Keratinocyte (primary cell): ENCODE measurements around the gene ECHS1. TPM values are rescaled to one million over a fixed set of nuclear protein-coding genes. Genes with fewer than 3 reads are reported as not detected.
"Not testable (repeated sequence)": the region's sequence is repeated elsewhere in the genome, so short reads cannot be mapped to it uniquely, and the experiment has no call there.

ENCODE experiments used
- DNase-seq: peaks from one replicate; pipeline ENCODE4 v3.0.0-alpha.2; 2011; ENCODE audit warnings: low read depth, missing footprints, low spot score
- FAIRE-seq: peaks from 2 replicates; lab custom pipeline; 2011; peaks lifted over from hg19 to GRCh38; lab: Jason Lieb, UNC
- H2AFZ ChIP-seq: 2 replicates; pipeline ENCODE4 v1.6.0; 2012; ENCODE audit warnings: low read length, control low read depth, inconsistent platforms; ENCODE audit not compliant: control insufficient read depth
- H3K27ac ChIP-seq: 2 replicates; pipeline ENCODE4 v1.5.1; 2011; ENCODE audit warnings: low read length; ENCODE audit not compliant: control insufficient read depth, insufficient read depth
- H3K27me3 ChIP-seq: 3 replicates; pipeline ENCODE4 v1.6.0; 2011; ENCODE audit warnings: low read length; ENCODE audit not compliant: control insufficient read depth, insufficient read depth; ENCODE audit errors: extremely low read depth
- H3K36me3 ChIP-seq, 2 experiments: 2 replicates in 1 of 2; 3 replicates in 1 of 2; pipeline ENCODE4 v1.5.1; 2011; ENCODE audit warnings: low read length in 2 of 2, mild to moderate bottlenecking in 1 of 2; ENCODE audit not compliant: control insufficient read depth in 2 of 2, insufficient read depth in 2 of 2; ENCODE audit errors: extremely low read depth in 1 of 2
- H3K4me1 ChIP-seq: 3 replicates; pipeline ENCODE4 v1.5.1; 2011; ENCODE audit warnings: low read length; ENCODE audit not compliant: control insufficient read depth, insufficient read depth; ENCODE audit errors: extremely low read depth
- H3K4me2 ChIP-seq: 3 replicates; pipeline ENCODE4 v1.6.0; 2011; ENCODE audit warnings: low read depth, low read length; ENCODE audit not compliant: control insufficient read depth, insufficient read depth; ENCODE audit errors: extremely low read depth
- H3K4me3 ChIP-seq, 3 experiments: fragments of 200-600 bp in 1 of 3; sonication (generic) in 1 of 3; 2 replicates in 2 of 3; 3 replicates in 1 of 3; pipeline ENCODE4 v1.5.1; 2011 to 2016; ENCODE audit warnings: low read length in 3 of 3, mild to moderate bottlenecking in 3 of 3, control low read depth in 2 of 3, inconsistent platforms in 1 of 3, low read depth in 1 of 3, mixed read lengths in 1 of 3, mixed run types in 1 of 3, moderate library complexity in 1 of 3; ENCODE audit not compliant: control insufficient read depth in 2 of 3, insufficient read depth in 2 of 3; ENCODE audit errors: extremely low read depth in 1 of 3
- H3K79me2 ChIP-seq: 2 replicates; pipeline ENCODE4 v1.6.0; 2012; ENCODE audit warnings: low read length; ENCODE audit not compliant: control insufficient read depth, insufficient read depth
- H3K9ac ChIP-seq: 3 replicates; pipeline ENCODE4 v1.6.0; 2011; ENCODE audit warnings: low read length; ENCODE audit not compliant: control insufficient read depth, insufficient read depth; ENCODE audit errors: extremely low read depth
- H3K9me1 ChIP-seq: 3 replicates; pipeline ENCODE4 v1.6.0; 2011; ENCODE audit warnings: low read length; ENCODE audit not compliant: control insufficient read depth, insufficient read depth; ENCODE audit errors: extremely low read depth
- H3K9me3 ChIP-seq: 2 replicates; pipeline ENCODE4 v1.5.1; 2012; ENCODE audit warnings: low read depth, low read length; ENCODE audit not compliant: control insufficient read depth
- H4K20me1 ChIP-seq: 3 replicates; pipeline ENCODE4 v1.6.0; 2011; ENCODE audit warnings: low read length; ENCODE audit not compliant: control insufficient read depth, insufficient read depth; ENCODE audit errors: extremely low read depth
- CTCF ChIP-seq, 3 experiments: IDR thresholded peaks in 1 of 3; conservative IDR thresholded peaks in 1 of 3; optimal IDR thresholded peaks in 1 of 3; 2 replicates in 2 of 3; 3 replicates in 1 of 3; pipeline versions ENCODE3 to v1.5.1; 2011; ENCODE audit warnings: low read length in 3 of 3, mild to moderate bottlenecking in 3 of 3, moderate library complexity in 2 of 3, control low read depth in 1 of 3, inconsistent platforms in 1 of 3; ENCODE audit not compliant: insufficient read depth in 2 of 3; ENCODE audit errors: extremely low read depth in 1 of 3
- EZH2 ChIP-seq: IDR thresholded peaks from one replicate; pipeline ENCODE4 v1.6.1; 2012; ENCODE audit warnings: inconsistent platforms, mild to moderate bottlenecking, low read length, moderate library complexity
- dilution Hi-C: fragments of 300-500 bp; cut with MboI; formaldehyde crosslinking; loops from one replicate; pipeline ENCODE4 v1.7.0; 2020; ENCODE audit warnings: low sequenced_read_pairs; ENCODE audit not compliant: extremely low pct_ligation_motif_present
- polyA plus RNA-seq, 5 experiments: library from polyadenylated mRNA; depleted of rRNA in 3 of 5; stranded (reverse) in 3 of 5; stranded (forward) in 1 of 5; unstranded in 1 of 5; fragments of >200 nt; gene quantifications; 1 replicate in 1 of 5; 2 replicates in 3 of 5; 3 replicates in 1 of 5; pipeline versions ENCODE4 v1.2.1 to v1.2.3, GENCODE V29; 2011 to 2012; ENCODE audit warnings: missing spikeins in 2 of 5, low read depth in 1 of 5, low replicate concordance in 1 of 5

Gene ECHS1
- polyA plus RNA-seq, 1 donor (not counting 4 experiments of a cell fraction or from before 2014, with no cell fraction given) = 27.1 TPM

GRCh38 chr10:133388973-133389818, 16.0 kb upstream of the ECHS1 start:
- H3K27ac ChIP-seq = no peak overlapping the region
- no peaks in the 10 kb centered on the region for H4K20me1 ChIP-seq
- no peak for DNase-seq
- H3K27me3 ChIP-seq = no peaks in the 10 kb centered on the region
- no peaks in the 10 kb centered on the region for H3K9me3 ChIP-seq
- no peaks in the 10 kb centered on the region for H3K36me3 ChIP-seq
- H3K4me1 ChIP-seq = peaks cover 11% of the 10 kb centered on the region
- H3K4me3 ChIP-seq = no peak overlapping the region
- no peak for TF ChIP-seq CTCF (optimal IDR thresholded peaks at IDR 0.05 in 1 of 3, IDR thresholded peaks at IDR 0.05 in 1 of 3, conservative IDR thresholded peaks at IDR 0.05 in 1 of 3; ENCODE audit: extremely low read depth in 1 of 3, insufficient read depth in 2 of 3, low read length in 3 of 3)
- no peak for TF ChIP-seq EZH2
- no peaks in the 10 kb centered on the region for H3K9me1 ChIP-seq
- H3K9ac ChIP-seq = no peak overlapping the region
- dilution Hi-C loops = no loop called here
- H3K4me2 ChIP-seq = no peak overlapping the region
- H3K79me2 ChIP-seq = peaks cover 2% of the 10 kb centered on the region
- no peak for FAIRE-seq
- H2AFZ ChIP-seq = no peak overlapping the region

- no peaks in the 10 kb centered on the region for H3K27me3 ChIP-seq
- TF ChIP-seq CTCF (optimal IDR thresholded peaks at IDR 0.05 in 1 of 3, IDR thresholded peaks at IDR 0.05 in 1 of 3, conservative IDR thresholded peaks at IDR 0.05 in 1 of 3; ENCODE audit: extremely low read depth in 1 of 3, insufficient read depth in 2 of 3, low read length in 3 of 3) (no peak), EZH2 (no peak)
- no peaks in the 10 kb centered on the region for H4K20me1 ChIP-seq
- no peaks in the 10 kb centered on the region for H3K9me1 ChIP-seq
- no peak for DNase-seq
- no peak overlapping the region for H3K4me2 ChIP-seq
- H3K36me3 ChIP-seq = no peaks in the 10 kb centered on the region
- dilution Hi-C loops = no loop called here
- no peaks in the 10 kb centered on the region for H3K9me3 ChIP-seq
- no peak overlapping the region for H2AFZ ChIP-seq
- no peak for FAIRE-seq
- H3K79me2 ChIP-seq = no peaks in the 10 kb centered on the region
- H3K27ac ChIP-seq = no peak overlapping the region
- H3K4me1 ChIP-seq = peaks cover 11% of the 10 kb centered on the region
- H3K9ac ChIP-seq = no peak overlapping the region
- no peak overlapping the region for H3K4me3 ChIP-seq
These were observed 15.2 kb upstream of the ECHS1 start for GRCh38 chr10:133388236-133388972.

- H3K4me2 ChIP-seq, H3K9me3 ChIP-seq, H3K9me1 ChIP-seq, H3K9ac ChIP-seq, H3K27me3 ChIP-seq, dilution Hi-C loops, H3K79me2 ChIP-seq, H3K36me3 ChIP-seq, DNase-seq, H3K27ac ChIP-seq, FAIRE-seq, H2AFZ ChIP-seq, H4K20me1 ChIP-seq, H3K4me3 ChIP-seq: not testable (repeated sequence)
- H3K4me1 ChIP-seq = peaks cover 11% of the 10 kb centered on the region
These were observed 13.8 kb upstream of the ECHS1 start for GRCh38 chr10:133386951-133387350.
